ENCODE data around the gene FAM171A1. TPM values are rescaled to one million over a fixed set of nuclear protein-coding genes. Genes with fewer than 3 reads are reported as not detected.
A peak's percentile ranks its signal among the peaks of the same experiment; 100 is the strongest.
"Not testable (repeated sequence)": the region's sequence is repeated elsewhere in the genome, so short reads cannot be mapped to it uniquely, and the experiment has no call there.

FAM171A1 gene
- total and polyA plus RNA-seq, 5 experiments from 2014 or later = 6.1 to 16.0 (median 12.9) TPM

- Mint-ChIP-seq H3K27ac (no peak overlapping the region), H3K4me1 (peaks cover 3 to 6% (median 4%) of the 10 kb centered on the region in 4 donors), H3K9me3 (no peaks in the 10 kb centered on the region), H3K27me3 (peaks cover 3 to 7% (median 4%) of the 10 kb centered on the region in 5 donors), H3K36me3 (no peaks in the 10 kb centered on the region), H3K4me3 (no peak overlapping the region)
- ATAC-seq (no peak), DNase-seq (no peak)
- POLR2A ChIA-PET = no interaction called here
These were observed 61.9 kb downstream of the FAM171A1 start for GRCh38 chr10:15309221-15309620.

DNA sequence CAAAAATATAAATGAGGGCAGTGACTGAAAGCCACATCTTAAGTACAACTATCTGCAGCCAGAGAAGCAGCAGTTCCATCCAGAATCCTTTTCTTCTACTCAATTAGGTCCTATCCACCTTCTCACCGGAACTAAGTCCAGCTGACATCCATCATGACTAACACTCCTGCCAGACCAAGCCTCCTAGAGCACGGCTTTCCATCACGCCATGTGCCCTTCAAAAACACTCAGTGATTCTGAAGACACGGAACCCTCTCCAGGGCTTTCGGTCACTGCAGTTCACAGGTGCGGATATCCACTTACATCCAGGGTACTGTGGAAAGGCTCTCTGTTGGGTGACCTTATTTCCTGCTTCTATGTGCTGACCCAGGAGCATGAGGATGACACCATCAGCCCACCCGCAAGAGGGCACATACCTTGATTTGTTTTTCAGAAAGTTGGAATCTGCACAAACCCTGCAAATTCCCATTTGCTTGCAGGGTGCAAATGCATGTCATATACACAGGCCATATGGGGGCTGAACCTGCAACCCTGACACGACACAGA lies 64.3 kb downstream of the FAM171A1 start:
- no peak overlapping the region for H3K27ac Mint-ChIP-seq
- no peak overlapping the region for H3K4me3 Mint-ChIP-seq
- H3K27me3 Mint-ChIP-seq = peaks cover 3 to 15% (median 5%) of the 10 kb centered on the region in 5 donors
- POLR2A ChIA-PET = no interaction called here
- ATAC-seq (no peak), DNase-seq (no peak)
- H3K9me3 Mint-ChIP-seq = no peaks in the 10 kb centered on the region
- no peaks in the 10 kb centered on the region for H3K4me1 Mint-ChIP-seq
- no peaks in the 10 kb centered on the region for H3K36me3 Mint-ChIP-seq

DNA sequence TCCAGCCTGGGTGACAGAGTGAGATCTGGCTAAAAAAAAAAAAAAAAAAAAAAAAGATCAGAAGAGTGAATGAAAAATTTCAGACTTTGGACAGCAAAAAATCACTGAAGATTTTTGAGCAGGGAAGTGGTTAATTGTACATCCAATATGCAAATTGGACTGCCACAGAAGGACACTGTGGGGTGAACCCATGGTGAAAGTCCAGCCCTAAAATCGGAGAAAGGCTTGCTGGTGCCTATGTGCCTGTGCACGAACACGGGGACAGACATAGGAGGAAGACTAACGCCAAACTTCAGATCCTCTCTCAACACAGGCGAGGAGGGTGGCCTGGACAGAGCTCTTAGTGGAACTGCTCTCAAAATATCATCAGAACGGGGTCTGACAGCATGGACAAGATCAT lies 65.5 kb downstream of the FAM171A1 start:
- POLR2A ChIA-PET = no interaction called here
- DNase-seq (no peak), ATAC-seq (no peak)
- Mint-ChIP-seq H3K27me3 (peaks cover 3 to 15% (median 5%) of the 10 kb centered on the region in 5 donors), H3K4me1 (no peaks in the 10 kb centered on the region), H3K4me3 (no peak overlapping the region), H3K9me3 (no peaks in the 10 kb centered on the region), H3K27ac (no peak overlapping the region), H3K36me3 (no peaks in the 10 kb centered on the region)

GRCh38 chr10:15305161-15305560 lies 65.9 kb downstream of the FAM171A1 start:
- POLR2A ChIA-PET = no interaction called here
- no peaks in the 10 kb centered on the region for H3K4me1 Mint-ChIP-seq
- DNase-seq (no peak), ATAC-seq (no peak)
- no peaks in the 10 kb centered on the region for H3K36me3 Mint-ChIP-seq
- H3K27ac Mint-ChIP-seq = no peak overlapping the region
- no peaks in the 10 kb centered on the region for H3K9me3 Mint-ChIP-seq
- no peak overlapping the region for H3K4me3 Mint-ChIP-seq
- H3K27me3 Mint-ChIP-seq = peaks cover 3 to 15% (median 6%) of the 10 kb centered on the region in 5 donors

- H3K27ac Mint-ChIP-seq, H3K9me3 Mint-ChIP-seq, ATAC-seq, H3K36me3 Mint-ChIP-seq, H3K4me1 Mint-ChIP-seq, H3K4me3 Mint-ChIP-seq, DNase-seq: not testable (repeated sequence)
- POLR2A ChIA-PET = interaction anchor here (0.7 kb wide), 1 partner anchor 12 kb away, joined by 4 read pairs; no protein-coding TSS in a partner anchor
- H3K27me3 Mint-ChIP-seq = peaks cover 3 to 15% (median 6%) of the 10 kb centered on the region in 5 donors
These were observed 68.7 kb downstream of the FAM171A1 start for GRCh38 chr10:15302188-15302956.

- POLR2A ChIA-PET = no interaction called here
- Mint-ChIP-seq H3K4me3 (no peak overlapping the region), H3K36me3 (no peaks in the 10 kb centered on the region)
These were observed 70.4 kb downstream of the FAM171A1 start for GRCh38 chr10:15300697-15301096.

DNA sequence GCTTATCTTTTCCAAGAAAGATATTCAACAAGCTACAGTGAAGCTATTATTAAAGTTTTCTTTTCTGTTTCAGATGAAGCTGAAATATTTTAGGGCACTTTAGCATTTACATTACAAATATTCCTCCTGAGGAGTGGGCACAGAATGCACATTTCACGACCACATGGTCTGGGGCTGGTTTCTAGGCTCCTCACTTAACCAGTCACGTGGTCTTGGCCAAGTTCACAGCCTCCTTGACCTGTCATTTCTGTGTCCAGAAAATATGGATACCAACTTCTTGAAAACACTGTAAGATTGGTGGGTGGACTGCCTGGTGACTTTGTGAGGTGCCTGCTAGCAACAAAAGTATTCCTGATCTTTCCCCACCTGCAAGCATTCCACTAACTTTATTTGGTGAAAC lies 70.9 kb downstream of the FAM171A1 start:
- Mint-ChIP-seq H3K27me3 (peaks cover 3 to 15% (median 7%) of the 10 kb centered on the region in 5 donors), H3K4me1 (peaks cover 0 to 4% (median 0%) of the 10 kb centered on the region in 4 donors), H3K9me3 (peaks cover 0 to 5% (median 0%) of the 10 kb centered on the region in 9 donors), H3K27ac (no peak overlapping the region), H3K36me3 (no peaks in the 10 kb centered on the region), H3K4me3 (no peak overlapping the region)
- no peak for DNase-seq
- ATAC-seq = no peak
- POLR2A ChIA-PET = no interaction called here

More at GRCh38 chr10:15300697-15301096, 70.4 kb downstream of the FAM171A1 start:
- ATAC-seq (no peak), DNase-seq (no peak)
- Mint-ChIP-seq H3K27me3 (peaks cover 3 to 15% (median 7%) of the 10 kb centered on the region in 5 donors), H3K4me1 (no peaks in the 10 kb centered on the region), H3K27ac (no peak overlapping the region), H3K9me3 (peaks cover 0 to 5% (median 0%) of the 10 kb centered on the region in 9 donors)

GRCh38 chr10:15296701-15297100 lies 74.4 kb downstream of the FAM171A1 start:
- peaks cover 0 to 5% (median 0%) of the 10 kb centered on the region in 9 donors for H3K9me3 Mint-ChIP-seq
- H3K4me3 Mint-ChIP-seq = no peak overlapping the region
- H3K27me3 Mint-ChIP-seq = peaks cover 0 to 7% (median 6%) of the 10 kb centered on the region in 5 donors
- peaks cover 0 to 4% (median 0%) of the 10 kb centered on the region in 4 donors for H3K4me1 Mint-ChIP-seq
- POLR2A ChIA-PET = no interaction called here
- no peak for ATAC-seq
- no peaks in the 10 kb centered on the region for H3K36me3 Mint-ChIP-seq
- no peak overlapping the region for H3K27ac Mint-ChIP-seq
- no peak for DNase-seq

GRCh38 chr10:15295537-15296325 lies 75.4 kb downstream of the FAM171A1 start:
- ATAC-seq (no peak), DNase-seq (no peak)
- no peaks in the 10 kb centered on the region for H3K36me3 Mint-ChIP-seq
- peaks cover 0 to 7% (median 5%) of the 10 kb centered on the region in 5 donors for H3K27me3 Mint-ChIP-seq
- peak overlapping the region in 2 of 10 donors; percentile 72 to 85 for H3K27ac Mint-ChIP-seq
- H3K4me3 Mint-ChIP-seq = no peak overlapping the region
- peaks cover 0 to 5% (median 0%) of the 10 kb centered on the region in 9 donors for H3K9me3 Mint-ChIP-seq
- H3K4me1 Mint-ChIP-seq = peaks cover 0 to 4% (median 0%) of the 10 kb centered on the region in 4 donors
- POLR2A ChIA-PET = no interaction called here

DNA sequence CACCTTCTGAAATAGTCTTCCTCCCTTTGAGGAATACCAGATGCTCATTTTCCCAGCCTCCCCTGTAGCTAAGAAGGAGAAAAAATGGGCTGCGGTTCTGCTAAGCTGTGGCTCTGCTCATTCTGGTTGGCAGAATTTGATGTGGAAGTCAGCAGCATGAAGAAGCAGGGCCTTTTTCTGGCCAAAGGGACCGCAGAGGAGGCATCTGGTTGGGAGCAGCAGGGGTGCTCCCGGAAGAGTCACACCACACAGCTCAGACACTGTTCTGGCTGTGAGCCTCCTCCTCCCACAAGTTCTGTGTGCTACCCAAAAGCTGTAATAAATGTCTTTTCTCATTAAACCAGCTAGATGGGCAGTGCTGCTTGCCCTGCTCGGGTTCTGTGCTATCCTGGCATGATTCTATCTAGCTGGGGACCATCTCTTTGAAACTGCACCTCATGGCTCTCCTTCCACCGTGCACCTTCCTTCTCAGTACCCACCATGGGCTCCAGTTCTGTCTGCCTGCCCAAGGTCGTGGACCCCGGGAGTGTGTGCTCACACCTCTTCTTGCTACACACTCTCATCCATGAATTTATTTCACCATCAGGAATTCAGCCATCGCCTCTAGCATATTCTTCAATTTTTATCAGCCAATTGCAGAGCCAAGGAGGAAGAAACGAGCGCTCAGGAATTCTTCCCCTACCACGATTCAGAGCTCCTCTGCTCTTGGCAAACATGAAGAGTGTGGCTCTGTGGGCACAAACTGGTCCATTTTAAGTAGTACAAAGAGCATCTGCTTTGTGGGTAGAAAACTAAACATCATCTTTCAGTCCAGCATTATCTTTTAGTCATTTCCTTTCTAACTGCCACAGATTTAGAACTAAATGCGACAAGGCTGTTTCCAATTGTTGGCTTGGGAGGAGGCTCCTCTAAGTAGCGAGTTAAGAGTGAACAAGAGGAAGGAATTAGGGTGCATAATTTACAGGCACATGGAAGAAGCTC lies 76.9 kb downstream of the FAM171A1 start:
- peaks cover 0 to 7% (median 3%) of the 10 kb centered on the region in 5 donors for H3K27me3 Mint-ChIP-seq
- H3K36me3 Mint-ChIP-seq = no peaks in the 10 kb centered on the region
- POLR2A ChIA-PET = no interaction called here
- H3K9me3 Mint-ChIP-seq = peaks cover 0 to 5% (median 0%) of the 10 kb centered on the region in 9 donors
- H3K4me1 Mint-ChIP-seq = peaks cover 0 to 4% (median under 1%) of the 10 kb centered on the region in 4 donors
- peak overlapping the region in 1 of 10 donors; percentile 57 for H3K27ac Mint-ChIP-seq
- DNase-seq (no peak), ATAC-seq (no peak)
- H3K4me3 Mint-ChIP-seq = no peak overlapping the region

GRCh38 chr10:15290671-15291070 lies 80.4 kb downstream of the FAM171A1 start:
- POLR2A ChIA-PET = interaction anchor here (0.6 kb wide), 1 partner anchor 79 kb away, joined by 6 read pairs; no protein-coding TSS in a partner anchor
- Mint-ChIP-seq H3K4me3 (no peak overlapping the region), H3K27ac (no peak overlapping the region), H3K4me1 (peaks cover 0 to 4% (median under 1%) of the 10 kb centered on the region in 4 donors), H3K9me3 (no peaks in the 10 kb centered on the region), H3K27me3 (peaks cover 0 to 6% (median 3%) of the 10 kb centered on the region in 5 donors), H3K36me3 (no peaks in the 10 kb centered on the region)
- ATAC-seq (no peak), DNase-seq (no peak)

GRCh38 chr10:15290150-15290549 lies 80.9 kb downstream of the FAM171A1 start:
- no peak overlapping the region for H3K4me3 Mint-ChIP-seq
- H3K9me3 Mint-ChIP-seq = no peaks in the 10 kb centered on the region
- H3K4me1 Mint-ChIP-seq = peaks cover 0 to 1% (median 0%) of the 10 kb centered on the region in 4 donors
- POLR2A ChIA-PET = interaction anchor here (0.6 kb wide), 2 partner anchors 12 to 80 kb away, joined by 4 to 6 read pairs; no protein-coding TSS in a partner anchor
- DNase-seq (no peak), ATAC-seq (no peak)
- H3K27ac Mint-ChIP-seq = no peak overlapping the region
- peaks cover 0 to 5% (median 3%) of the 10 kb centered on the region in 5 donors for H3K27me3 Mint-ChIP-seq
- H3K36me3 Mint-ChIP-seq = no peaks in the 10 kb centered on the region

Data from naive thymus-derived CD8-positive, alpha-beta T cell (primary cell).